Measurements from ENCODE around the gene ATP9A. TPM values are rescaled to one million over a fixed set of nuclear protein-coding genes. Genes with fewer than 3 reads are reported as not detected.
A peak's percentile ranks its signal among the peaks of the same experiment; 100 is the strongest.

ATP9A gene
- total and polyA plus RNA-seq, 12 donors: 3.4 to 32.1 (median 24.6) TPM

GRCh38 chr20:51703400-51704287, 64.5 kb downstream of the ATP9A start:
- ATAC-seq: no peak
- Histone ChIP-seq H3K4me3 (no peak overlapping the region), H3K27me3 (no peaks in the 10 kb centered on the region), H3K27ac (no peak overlapping the region), H3K4me1 (no peaks in the 10 kb centered on the region), H3K9me3 (no peaks in the 10 kb centered on the region), H3K36me3 (no peaks in the 10 kb centered on the region)
- 85 to 86% methylated on average over 8 of the region's 8 CpGs for WGBS, 2 donors
- intact Hi-C loops (cut with DNase I): loop anchor here in 3 of 10 donors (5.0 to 10.0 kb wide), 2 partner anchors 379 to 381 kb away; no protein-coding TSS in a partner anchor
- DNase-seq: no peak
- TF ChIP-seq, protein P1, sequence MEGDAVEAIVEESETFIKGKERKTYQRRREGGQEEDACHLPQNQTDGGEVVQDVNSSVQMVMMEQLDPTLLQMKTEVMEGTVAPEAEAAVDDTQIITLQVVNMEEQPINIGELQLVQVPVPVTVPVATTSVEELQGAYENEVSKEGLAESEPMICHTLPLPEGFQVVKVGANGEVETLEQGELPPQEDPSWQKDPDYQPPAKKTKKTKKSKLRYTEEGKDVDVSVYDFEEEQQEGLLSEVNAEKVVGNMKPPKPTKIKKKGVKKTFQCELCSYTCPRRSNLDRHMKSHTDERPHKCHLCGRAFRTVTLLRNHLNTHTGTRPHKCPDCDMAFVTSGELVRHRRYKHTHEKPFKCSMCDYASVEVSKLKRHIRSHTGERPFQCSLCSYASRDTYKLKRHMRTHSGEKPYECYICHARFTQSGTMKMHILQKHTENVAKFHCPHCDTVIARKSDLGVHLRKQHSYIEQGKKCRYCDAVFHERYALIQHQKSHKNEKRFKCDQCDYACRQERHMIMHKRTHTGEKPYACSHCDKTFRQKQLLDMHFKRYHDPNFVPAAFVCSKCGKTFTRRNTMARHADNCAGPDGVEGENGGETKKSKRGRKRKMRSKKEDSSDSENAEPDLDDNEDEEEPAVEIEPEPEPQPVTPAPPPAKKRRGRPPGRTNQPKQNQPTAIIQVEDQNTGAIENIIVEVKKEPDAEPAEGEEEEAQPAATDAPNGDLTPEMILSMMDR (IDR thresholded peaks at IDR 0.05): no peak

DNA sequence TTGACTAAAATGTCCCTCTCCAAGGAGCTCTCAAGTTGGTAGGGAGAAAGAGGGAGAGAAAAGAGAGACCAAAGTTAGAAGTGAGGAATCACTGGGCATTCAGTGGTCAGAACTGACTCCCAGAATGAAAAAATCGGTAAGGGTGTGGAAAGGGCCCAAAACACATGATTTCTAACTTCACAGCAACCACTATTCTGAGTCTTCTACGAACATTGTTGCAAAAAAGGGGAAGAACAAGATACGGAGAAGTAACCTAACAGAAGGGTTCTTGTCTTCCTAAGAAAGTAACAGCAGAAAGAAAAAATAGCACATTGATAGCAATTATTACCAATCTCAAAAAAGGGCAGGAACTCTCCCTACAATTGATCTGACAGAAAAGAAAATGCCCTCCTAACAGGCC, 65.6 kb downstream of the ATP9A start:
- whole genome bisulfite sequencing, 2 donors: 64 to 87% methylated on average over 3 of the region's 3 CpGs
- intact Hi-C loops (cut with DNase I): loop anchor here in 3 of 10 donors (5.0 to 10.0 kb wide), 2 partner anchors 380 to 382 kb away; no protein-coding TSS in a partner anchor
- TF ChIP-seq, protein P1 (IDR thresholded peaks at IDR 0.05): no peak
- Histone ChIP-seq H3K4me1 (no peaks in the 10 kb centered on the region), H3K27ac (no peak overlapping the region), H3K9me3 (no peaks in the 10 kb centered on the region), H3K27me3 (no peaks in the 10 kb centered on the region), H3K4me3 (no peak overlapping the region), H3K36me3 (no peaks in the 10 kb centered on the region)
- ATAC-seq (no peak), DNase-seq (no peak)

- no peaks in the 10 kb centered on the region for H3K36me3 ChIP-seq
- DNase-seq (no peak), ATAC-seq (no peak)
- peaks cover 0 to 7% (median 0%) of the 10 kb centered on the region in 7 donors for H3K27me3 ChIP-seq
- peaks cover 0 to 14% (median 0%) of the 10 kb centered on the region in 9 donors for H3K4me1 ChIP-seq
- no peaks in the 10 kb centered on the region for H3K9me3 ChIP-seq
- intact Hi-C loops (cut with DNase I): loop anchor here in 3 of 10 donors (2.0 to 10.0 kb wide), 3 partner anchors 60 to 384 kb away; no protein-coding TSS in a partner anchor
- WGBS, 2 donors: 51 to 68% methylated on average over 10 of the region's 10 CpGs
- TF ChIP-seq, protein P1 (IDR thresholded peaks at IDR 0.05): peak; percentile 33 to 70 (median 63)
- no peak overlapping the region for H3K4me3 ChIP-seq
- H3K27ac ChIP-seq: no peak overlapping the region
These were observed 67.3 kb downstream of the ATP9A start for GRCh38 chr20:51700809-51701285.

DNA sequence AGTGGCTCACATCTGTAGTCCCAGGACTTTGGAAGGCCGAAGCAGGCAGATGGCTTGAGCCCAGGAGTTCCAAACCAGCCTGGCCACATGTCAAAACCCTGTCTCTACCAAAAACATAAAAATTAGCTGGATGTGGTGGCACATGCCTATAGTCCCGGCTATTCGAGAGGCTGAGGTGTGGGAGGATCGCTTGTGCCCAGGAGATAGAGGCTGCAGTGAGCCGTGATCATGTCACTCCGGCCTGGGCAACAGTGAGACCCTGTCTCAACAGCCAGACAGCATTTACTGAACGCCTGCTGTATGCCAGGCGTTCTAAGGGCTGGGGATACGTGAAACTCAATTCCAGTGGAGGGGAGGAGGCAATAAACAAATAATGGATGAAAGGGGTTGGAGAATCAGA, 69.9 kb downstream of the ATP9A start:
- intact Hi-C loops (cut with DNase I): loop anchor here in 2 of 10 donors (10.0 kb wide), 2 partner anchors 63 to 387 kb away; no protein-coding TSS in a partner anchor
- 93 to 94% methylated on average over 9 of the region's 9 CpGs for WGBS, 2 donors
- ATAC-seq: no peak

More for the DNA sequence above, 69.9 kb downstream of the ATP9A start:
- H3K9me3 ChIP-seq: no peaks in the 10 kb centered on the region
- DNase-seq: no peak
- peaks cover 0 to 13% (median 0%) of the 10 kb centered on the region in 9 donors for H3K36me3 ChIP-seq
- H3K4me1 ChIP-seq: peaks cover 0 to 15% (median 0%) of the 10 kb centered on the region in 9 donors
- H3K4me3 ChIP-seq: no peak overlapping the region
- H3K27ac ChIP-seq: no peak overlapping the region
- TF ChIP-seq, protein P1 (IDR thresholded peaks at IDR 0.05): no peak
- H3K27me3 ChIP-seq: peaks cover 0 to 9% (median 0%) of the 10 kb centered on the region in 7 donors
